Subcutaneous adipose tissue (tissue), 4 donors: Measurements from ENCODE around the gene CRPPA. TPM values are rescaled to one million over a fixed set of nuclear protein-coding genes. Genes with fewer than 3 reads are reported as not detected.

Source experiments
- total RNA-seq, 4 donors: library from RNA; depleted of rRNA; stranded (reverse); fragments of >200 nt; gene quantifications; one replicate each; pipeline ENCODE4 v1.1.0, GENCODE V29; 2016
- TF ChIP-seq, protein P1 (sequence below): fragments of 450-650 bp; IDR thresholded peaks from one replicate; pipeline ENCODE4 v1.5.1; 2016; ENCODE audit warnings: low read depth, mild to moderate bottlenecking, control low read depth, antibody characterized with exemption, moderate library complexity

The CRPPA gene
- total RNA-seq, 4 donors from 2014 or later = 0.68 to 3.1 (median 2.0) TPM

DNA sequence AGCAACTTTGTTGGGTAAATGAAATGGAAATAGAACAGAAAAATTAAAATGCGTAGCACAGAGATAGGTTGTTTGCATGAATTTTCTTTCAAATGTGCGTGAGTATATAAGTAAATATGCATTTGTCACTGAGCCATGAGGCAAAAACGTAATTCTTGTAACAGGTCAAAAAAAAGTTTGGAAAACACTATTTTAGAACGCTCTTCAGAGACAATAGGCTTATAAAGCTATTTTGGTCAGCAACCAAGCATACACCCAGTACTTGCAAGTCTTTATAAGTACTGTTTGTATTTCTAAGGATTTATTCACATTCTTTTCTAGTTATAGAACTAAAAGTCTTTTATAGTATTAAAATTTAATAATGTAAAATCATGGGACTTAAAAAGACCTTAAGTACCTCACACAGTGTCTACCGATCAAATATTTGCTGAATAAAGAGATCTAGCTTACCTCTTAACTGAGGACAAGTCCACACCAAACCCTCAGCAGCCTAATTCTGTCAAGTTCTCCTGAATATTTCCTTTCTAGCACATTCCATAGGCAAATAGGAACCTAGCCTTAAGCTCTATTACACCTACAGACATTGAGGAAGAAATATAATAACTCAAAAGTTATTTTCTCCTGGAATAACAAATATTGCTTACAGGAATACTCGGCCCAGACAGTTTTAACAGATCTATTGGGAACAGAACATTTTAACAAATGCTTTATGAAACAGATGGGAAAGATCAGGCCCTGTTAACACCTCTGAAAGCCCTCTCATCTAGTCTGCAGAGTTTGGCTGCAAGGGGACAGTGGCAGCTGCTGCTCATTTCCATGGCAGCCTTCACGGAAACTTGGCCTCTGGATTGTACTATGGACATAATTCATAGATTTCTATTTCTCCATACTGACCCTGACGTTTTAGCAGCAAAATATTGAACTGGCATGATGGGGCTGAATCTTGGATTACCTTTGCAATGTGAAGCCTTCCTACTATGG is 8.8 kb downstream of the CRPPA start:
- TF ChIP-seq, protein P1, sequence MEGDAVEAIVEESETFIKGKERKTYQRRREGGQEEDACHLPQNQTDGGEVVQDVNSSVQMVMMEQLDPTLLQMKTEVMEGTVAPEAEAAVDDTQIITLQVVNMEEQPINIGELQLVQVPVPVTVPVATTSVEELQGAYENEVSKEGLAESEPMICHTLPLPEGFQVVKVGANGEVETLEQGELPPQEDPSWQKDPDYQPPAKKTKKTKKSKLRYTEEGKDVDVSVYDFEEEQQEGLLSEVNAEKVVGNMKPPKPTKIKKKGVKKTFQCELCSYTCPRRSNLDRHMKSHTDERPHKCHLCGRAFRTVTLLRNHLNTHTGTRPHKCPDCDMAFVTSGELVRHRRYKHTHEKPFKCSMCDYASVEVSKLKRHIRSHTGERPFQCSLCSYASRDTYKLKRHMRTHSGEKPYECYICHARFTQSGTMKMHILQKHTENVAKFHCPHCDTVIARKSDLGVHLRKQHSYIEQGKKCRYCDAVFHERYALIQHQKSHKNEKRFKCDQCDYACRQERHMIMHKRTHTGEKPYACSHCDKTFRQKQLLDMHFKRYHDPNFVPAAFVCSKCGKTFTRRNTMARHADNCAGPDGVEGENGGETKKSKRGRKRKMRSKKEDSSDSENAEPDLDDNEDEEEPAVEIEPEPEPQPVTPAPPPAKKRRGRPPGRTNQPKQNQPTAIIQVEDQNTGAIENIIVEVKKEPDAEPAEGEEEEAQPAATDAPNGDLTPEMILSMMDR = no peak

DNA sequence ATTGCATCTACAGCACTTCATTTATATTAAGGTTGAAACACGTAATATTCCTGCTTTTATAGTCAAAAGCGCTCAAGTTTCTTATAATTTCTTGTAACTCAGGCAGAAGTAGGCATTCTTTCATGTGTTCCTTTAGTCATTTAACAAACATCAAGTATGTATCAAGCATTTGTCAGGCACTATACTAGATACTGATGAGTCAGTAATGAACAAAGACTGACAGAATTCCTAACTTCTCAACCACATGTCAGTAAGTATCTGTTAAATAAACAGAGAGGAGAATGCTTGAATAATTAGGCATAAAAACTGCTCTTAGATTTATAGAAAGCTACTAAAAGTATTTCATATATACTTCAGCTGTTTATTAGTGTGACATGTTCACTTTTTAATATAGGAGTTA is 9.9 kb downstream of the CRPPA start:
- TF ChIP-seq, protein P1 = no peak

DNA sequence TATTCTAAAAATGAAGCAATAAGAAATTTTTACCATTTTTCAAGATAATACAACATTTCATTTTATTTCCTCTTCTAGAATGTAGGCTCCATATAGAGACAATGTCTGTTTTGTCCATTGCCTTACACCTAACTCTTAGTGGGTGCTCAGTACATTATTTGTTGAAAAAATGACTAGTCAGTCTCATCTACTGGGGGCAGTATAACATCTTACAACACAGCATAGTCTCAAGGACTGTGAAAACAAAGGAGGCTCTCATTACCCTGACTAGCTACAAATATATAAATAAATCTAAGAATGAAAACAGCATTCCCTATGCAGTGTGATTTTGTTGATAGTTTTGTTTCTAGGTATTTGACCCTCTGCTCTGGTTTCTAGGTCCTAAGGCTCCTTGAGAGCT is 11.6 kb downstream of the CRPPA start:
- TF ChIP-seq, protein P1 = no peak

DNA sequence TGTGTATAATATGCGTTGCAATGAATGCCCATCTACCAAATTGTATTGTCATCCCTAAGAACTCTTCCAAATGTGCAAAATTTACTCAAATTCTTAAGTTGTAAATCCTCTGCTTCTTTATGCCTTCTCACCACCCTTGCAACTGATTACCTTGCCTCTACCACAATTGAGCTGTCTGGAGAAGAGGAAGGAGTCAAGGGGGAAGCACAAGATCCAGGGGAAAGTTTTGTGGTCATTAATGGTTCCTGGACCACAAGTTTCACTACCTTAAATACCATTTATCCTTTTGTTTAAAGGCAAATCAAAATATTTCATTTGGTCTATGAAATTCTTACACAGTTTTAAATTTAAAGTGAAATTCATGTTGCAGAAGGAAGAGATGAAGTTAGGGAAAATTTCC is 16.7 kb downstream of the CRPPA start:
- TF ChIP-seq, protein P1 = no peak

DNA sequence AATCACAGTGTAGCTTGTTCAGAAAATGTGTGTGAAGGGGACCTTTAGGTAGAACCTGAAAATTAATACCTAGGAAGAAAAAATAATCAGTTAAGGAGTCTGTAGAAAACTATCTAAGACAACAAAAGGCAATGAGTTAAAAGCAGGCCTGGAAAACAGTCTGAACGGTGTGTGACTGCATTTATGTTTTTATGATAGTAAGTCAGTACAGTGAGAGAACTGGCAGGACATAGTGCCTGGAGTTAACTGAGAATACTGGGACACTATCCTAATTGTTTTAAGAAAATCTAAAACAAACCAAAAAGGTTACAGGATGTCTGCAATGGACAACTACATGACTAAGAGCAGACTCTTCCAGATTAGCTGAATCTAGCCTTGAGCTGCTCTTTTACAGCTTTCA is 17.9 kb downstream of the CRPPA start:
- TF ChIP-seq, protein P1 = no peak

DNA sequence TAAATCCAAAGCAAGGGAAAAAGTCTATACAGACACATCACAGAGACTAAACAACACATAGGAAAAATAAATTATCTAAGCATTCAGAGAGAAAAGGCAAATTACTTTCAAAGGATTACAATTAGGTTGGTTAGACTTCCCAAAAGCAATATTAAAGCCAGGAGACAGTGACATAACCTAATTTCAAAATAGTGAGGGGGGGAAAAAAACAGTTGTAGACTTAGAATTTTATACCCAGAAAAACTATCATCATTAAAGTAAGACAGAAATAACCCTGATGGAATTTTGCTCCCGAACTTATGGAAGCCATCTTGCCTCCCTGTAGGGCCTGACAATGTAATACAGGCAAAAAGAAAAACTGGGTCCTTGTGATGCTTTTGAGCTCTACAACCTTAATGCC is 18.4 kb downstream of the CRPPA start:
- TF ChIP-seq, protein P1 = no peak

DNA sequence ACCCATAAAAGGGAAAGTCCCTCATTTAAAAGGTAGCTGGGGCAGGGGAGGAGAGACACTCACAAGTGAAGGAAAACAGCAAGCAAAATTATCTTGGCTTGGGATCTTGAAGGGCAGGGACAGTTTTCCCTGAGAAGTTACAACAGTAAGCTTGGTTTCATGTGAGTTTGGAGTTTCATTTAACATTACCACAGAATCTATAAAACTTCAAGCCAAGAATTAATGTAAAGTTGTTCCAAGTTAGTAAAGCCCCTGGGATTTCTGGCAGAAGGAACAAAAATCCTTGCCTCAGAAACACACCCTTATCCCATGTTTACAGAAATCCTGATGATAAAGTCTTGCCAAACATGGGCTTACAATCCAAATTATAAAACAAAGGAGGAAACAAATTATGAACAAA is 19.2 kb downstream of the CRPPA start:
- TF ChIP-seq, protein P1 = no peak
